ENCODE results near the gene A4GNT. TPM values are rescaled to one million over a fixed set of nuclear protein-coding genes. Genes with fewer than 3 reads are reported as not detected.

A4GNT gene
- total and polyA plus RNA-seq, 4 donors = 0.07 to 0.42 (median 0.17) TPM; not detected in 1

DNA sequence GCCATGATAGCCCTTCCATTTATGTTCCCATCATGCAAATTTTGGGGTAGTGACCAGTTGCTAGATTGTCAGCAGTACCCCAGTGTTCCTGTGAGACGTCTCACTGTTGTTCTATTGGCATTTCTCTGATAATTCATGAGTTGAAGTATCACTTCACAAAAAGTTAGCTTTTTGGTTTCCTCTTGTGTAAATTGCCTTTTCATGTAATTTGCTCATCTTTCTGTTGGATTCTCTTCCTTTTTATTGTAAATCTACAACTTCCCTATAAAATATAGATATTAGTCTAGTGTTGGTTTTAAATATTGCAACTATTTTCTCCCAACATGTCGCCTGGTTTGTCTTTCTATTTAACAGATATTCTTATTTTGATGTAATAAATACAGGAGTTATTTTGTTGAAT lies 7.5 kb upstream of the A4GNT start:
- Histone ChIP-seq H3K9ac (ENCODE audit: low read depth in 1 of 2, low read length in 2 of 2) (no peak overlapping the region), H3K36me3 (ENCODE audit: control insufficient read depth in 4 of 4, insufficient read depth in 3 of 4, low read depth in 1 of 4, low read length in 3 of 4) (no peaks in the 10 kb centered on the region), H3K27ac (ENCODE audit: low read depth in 1 of 2, low read length in 2 of 2) (no peak overlapping the region), H3K4me1 (ENCODE audit: control insufficient read depth in 4 of 4, insufficient read depth in 4 of 4, low read length in 3 of 4) (no peaks in the 10 kb centered on the region), H3K27me3 (ENCODE audit: control insufficient read depth in 4 of 4, insufficient read depth in 4 of 4, low read length in 3 of 4) (no peaks in the 10 kb centered on the region), H3K9me3 (ENCODE audit: control insufficient read depth in 4 of 4, low read length in 3 of 4) (no peaks in the 10 kb centered on the region), H3K4me3 (ENCODE audit: low read depth in 1 of 3, low read length in 3 of 3) (no peak overlapping the region)
- no peak for TF ChIP-seq HNF4G (IDR thresholded peaks at IDR 0.05)
- no peak for TF ChIP-seq FOXA1 (IDR thresholded peaks at IDR 0.05)
- TF ChIP-seq, protein P1, sequence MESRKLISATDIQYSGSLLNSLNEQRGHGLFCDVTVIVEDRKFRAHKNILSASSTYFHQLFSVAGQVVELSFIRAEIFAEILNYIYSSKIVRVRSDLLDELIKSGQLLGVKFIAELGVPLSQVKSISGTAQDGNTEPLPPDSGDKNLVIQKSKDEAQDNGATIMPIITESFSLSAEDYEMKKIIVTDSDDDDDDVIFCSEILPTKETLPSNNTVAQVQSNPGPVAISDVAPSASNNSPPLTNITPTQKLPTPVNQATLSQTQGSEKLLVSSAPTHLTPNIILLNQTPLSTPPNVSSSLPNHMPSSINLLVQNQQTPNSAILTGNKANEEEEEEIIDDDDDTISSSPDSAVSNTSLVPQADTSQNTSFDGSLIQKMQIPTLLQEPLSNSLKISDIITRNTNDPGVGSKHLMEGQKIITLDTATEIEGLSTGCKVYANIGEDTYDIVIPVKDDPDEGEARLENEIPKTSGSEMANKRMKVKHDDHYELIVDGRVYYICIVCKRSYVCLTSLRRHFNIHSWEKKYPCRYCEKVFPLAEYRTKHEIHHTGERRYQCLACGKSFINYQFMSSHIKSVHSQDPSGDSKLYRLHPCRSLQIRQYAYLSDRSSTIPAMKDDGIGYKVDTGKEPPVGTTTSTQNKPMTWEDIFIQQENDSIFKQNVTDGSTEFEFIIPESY (IDR thresholded peaks at IDR 0.05) = no peak
- TF ChIP-seq EGR1 (IDR thresholded peaks at IDR 0.05; ENCODE audit: low read depth in 2 of 2) = no peak
- TF ChIP-seq TAF1 (conservative IDR thresholded peaks at IDR 0.05) = no peak
- TF ChIP-seq HNF4A (conservative IDR thresholded peaks at IDR 0.05) = no peak
- TF ChIP-seq, protein P2, sequence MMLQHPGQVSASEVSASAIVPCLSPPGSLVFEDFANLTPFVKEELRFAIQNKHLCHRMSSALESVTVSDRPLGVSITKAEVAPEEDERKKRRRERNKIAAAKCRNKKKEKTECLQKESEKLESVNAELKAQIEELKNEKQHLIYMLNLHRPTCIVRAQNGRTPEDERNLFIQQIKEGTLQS (IDR thresholded peaks at IDR 0.05) = no peak
- WGBS = 88% methylated on average over 2 of the region's 2 CpGs
- DNase-seq (ENCODE audit: low spot score) = no peak

DNA sequence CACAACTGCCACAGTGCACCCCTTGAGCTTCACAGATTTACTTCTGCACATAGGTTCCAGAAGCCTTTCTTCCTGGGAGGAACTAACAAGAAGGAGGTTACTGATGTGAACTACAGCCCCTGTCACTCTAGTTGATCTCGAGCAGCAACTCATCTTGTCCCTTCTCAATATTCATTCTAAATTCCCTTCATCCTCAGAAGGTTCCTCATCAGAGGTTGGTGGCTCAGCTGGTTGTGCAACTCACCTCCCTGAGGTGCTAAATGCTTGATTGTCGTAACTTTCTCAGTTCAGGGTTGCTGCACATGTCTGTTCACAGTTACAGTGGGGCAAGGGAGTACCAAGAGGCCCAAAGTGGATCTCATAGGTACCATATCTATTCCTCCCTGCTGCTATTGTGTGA lies 5.7 kb upstream of the A4GNT start:
- no peaks in the 10 kb centered on the region for H3K4me1 ChIP-seq (ENCODE audit: control insufficient read depth in 4 of 4, insufficient read depth in 4 of 4, low read length in 3 of 4)
- H3K4me3 ChIP-seq (ENCODE audit: low read depth in 1 of 3, low read length in 3 of 3) = no peak overlapping the region
- H3K9ac ChIP-seq (ENCODE audit: low read depth in 1 of 2, low read length in 2 of 2) = no peak overlapping the region
- H3K27me3 ChIP-seq (ENCODE audit: control insufficient read depth in 4 of 4, insufficient read depth in 4 of 4, low read length in 3 of 4) = no peaks in the 10 kb centered on the region
- H3K36me3 ChIP-seq (ENCODE audit: control insufficient read depth in 4 of 4, insufficient read depth in 3 of 4, low read depth in 1 of 4, low read length in 3 of 4) = no peaks in the 10 kb centered on the region
- no peak for DNase-seq (ENCODE audit: low spot score)
- H3K27ac ChIP-seq (ENCODE audit: low read depth in 1 of 2, low read length in 2 of 2) = no peak overlapping the region
- 67% methylated on average over 2 of the region's 2 CpGs for WGBS
- TF ChIP-seq JUND (IDR thresholded peaks at IDR 0.05) = no peak
- TF ChIP-seq, protein P3, sequence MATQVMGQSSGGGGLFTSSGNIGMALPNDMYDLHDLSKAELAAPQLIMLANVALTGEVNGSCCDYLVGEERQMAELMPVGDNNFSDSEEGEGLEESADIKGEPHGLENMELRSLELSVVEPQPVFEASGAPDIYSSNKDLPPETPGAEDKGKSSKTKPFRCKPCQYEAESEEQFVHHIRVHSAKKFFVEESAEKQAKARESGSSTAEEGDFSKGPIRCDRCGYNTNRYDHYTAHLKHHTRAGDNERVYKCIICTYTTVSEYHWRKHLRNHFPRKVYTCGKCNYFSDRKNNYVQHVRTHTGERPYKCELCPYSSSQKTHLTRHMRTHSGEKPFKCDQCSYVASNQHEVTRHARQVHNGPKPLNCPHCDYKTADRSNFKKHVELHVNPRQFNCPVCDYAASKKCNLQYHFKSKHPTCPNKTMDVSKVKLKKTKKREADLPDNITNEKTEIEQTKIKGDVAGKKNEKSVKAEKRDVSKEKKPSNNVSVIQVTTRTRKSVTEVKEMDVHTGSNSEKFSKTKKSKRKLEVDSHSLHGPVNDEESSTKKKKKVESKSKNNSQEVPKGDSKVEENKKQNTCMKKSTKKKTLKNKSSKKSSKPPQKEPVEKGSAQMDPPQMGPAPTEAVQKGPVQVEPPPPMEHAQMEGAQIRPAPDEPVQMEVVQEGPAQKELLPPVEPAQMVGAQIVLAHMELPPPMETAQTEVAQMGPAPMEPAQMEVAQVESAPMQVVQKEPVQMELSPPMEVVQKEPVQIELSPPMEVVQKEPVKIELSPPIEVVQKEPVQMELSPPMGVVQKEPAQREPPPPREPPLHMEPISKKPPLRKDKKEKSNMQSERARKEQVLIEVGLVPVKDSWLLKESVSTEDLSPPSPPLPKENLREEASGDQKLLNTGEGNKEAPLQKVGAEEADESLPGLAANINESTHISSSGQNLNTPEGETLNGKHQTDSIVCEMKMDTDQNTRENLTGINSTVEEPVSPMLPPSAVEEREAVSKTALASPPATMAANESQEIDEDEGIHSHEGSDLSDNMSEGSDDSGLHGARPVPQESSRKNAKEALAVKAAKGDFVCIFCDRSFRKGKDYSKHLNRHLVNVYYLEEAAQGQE (IDR thresholded peaks at IDR 0.05) = no peak
- no peak for TF ChIP-seq EGR1 (IDR thresholded peaks at IDR 0.05; ENCODE audit: low read depth in 2 of 2)
- TF ChIP-seq, protein P1 (IDR thresholded peaks at IDR 0.05) = no peak
- TF ChIP-seq TAF1 (conservative IDR thresholded peaks at IDR 0.05) = no peak
- TF ChIP-seq RXRA (IDR thresholded peaks at IDR 0.05) = no peak
- no peak for TF ChIP-seq NR2F2 (IDR thresholded peaks at IDR 0.05)
- no peak for TF ChIP-seq FOXA2 (IDR thresholded peaks at IDR 0.05)
- TF ChIP-seq, protein P4, sequence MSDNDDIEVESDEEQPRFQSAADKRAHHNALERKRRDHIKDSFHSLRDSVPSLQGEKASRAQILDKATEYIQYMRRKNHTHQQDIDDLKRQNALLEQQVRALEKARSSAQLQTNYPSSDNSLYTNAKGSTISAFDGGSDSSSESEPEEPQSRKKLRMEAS (IDR thresholded peaks at IDR 0.05) = no peak
- no peak for TF ChIP-seq RAD21 (IDR thresholded peaks at IDR 0.05)
- no peak for TF ChIP-seq FOXA1 (IDR thresholded peaks at IDR 0.05)
- TF ChIP-seq, protein P5, sequence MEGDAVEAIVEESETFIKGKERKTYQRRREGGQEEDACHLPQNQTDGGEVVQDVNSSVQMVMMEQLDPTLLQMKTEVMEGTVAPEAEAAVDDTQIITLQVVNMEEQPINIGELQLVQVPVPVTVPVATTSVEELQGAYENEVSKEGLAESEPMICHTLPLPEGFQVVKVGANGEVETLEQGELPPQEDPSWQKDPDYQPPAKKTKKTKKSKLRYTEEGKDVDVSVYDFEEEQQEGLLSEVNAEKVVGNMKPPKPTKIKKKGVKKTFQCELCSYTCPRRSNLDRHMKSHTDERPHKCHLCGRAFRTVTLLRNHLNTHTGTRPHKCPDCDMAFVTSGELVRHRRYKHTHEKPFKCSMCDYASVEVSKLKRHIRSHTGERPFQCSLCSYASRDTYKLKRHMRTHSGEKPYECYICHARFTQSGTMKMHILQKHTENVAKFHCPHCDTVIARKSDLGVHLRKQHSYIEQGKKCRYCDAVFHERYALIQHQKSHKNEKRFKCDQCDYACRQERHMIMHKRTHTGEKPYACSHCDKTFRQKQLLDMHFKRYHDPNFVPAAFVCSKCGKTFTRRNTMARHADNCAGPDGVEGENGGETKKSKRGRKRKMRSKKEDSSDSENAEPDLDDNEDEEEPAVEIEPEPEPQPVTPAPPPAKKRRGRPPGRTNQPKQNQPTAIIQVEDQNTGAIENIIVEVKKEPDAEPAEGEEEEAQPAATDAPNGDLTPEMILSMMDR (IDR thresholded peaks at IDR 0.05; ENCODE audit: low read depth, low read length, missing input control) = no peak
- no peaks in the 10 kb centered on the region for H3K9me3 ChIP-seq (ENCODE audit: control insufficient read depth in 4 of 4, low read length in 3 of 4)
